Activated naive CD4-positive, alpha-beta T cell treated with anti-CD3 and anti-CD28 coated beads for 36 hours (primary cell): ENCODE data around the gene KCNIP1. TPM values are rescaled to one million over a fixed set of nuclear protein-coding genes. Genes with fewer than 3 reads are reported as not detected.

Experiments used
- CTCF ChIA-PET: fragments of 350-600 bp; sonication (Branson Sonifier 250); formaldehyde crosslinking; loops from one replicate; lab custom pipeline; 2021; ENCODE audit warnings: antibody characterized with exemption; lab: Charles Lee
- DNase-seq: peaks from one replicate; pipeline ENCODE4 v3.0.0-alpha.2; 2020
- H3K27ac Mint-ChIP-seq: one replicate; pipeline ENCODE4 v1.8.0; 2021; ENCODE audit warnings: mild to moderate bottlenecking, mixed read lengths
- H3K27me3 Mint-ChIP-seq: one replicate; pipeline ENCODE4 v1.8.0; 2021; ENCODE audit warnings: low read depth, mixed read lengths
- H3K36me3 Mint-ChIP-seq: one replicate; pipeline ENCODE4 v1.8.0; 2021; ENCODE audit warnings: low read depth, mixed read lengths
- H3K4me1 Mint-ChIP-seq: one replicate; pipeline ENCODE4 v1.8.0; 2021; ENCODE audit warnings: low read depth, mixed read lengths
- H3K4me3 Mint-ChIP-seq: one replicate; pipeline ENCODE4 v1.8.0; 2021; ENCODE audit warnings: mild to moderate bottlenecking, moderate library complexity, mixed read lengths
- H3K9me3 Mint-ChIP-seq: one replicate; pipeline ENCODE4 v1.8.0; 2021; ENCODE audit warnings: mixed read lengths
- intact Hi-C: fragments of 100-400 bp; cut with micrococcal nuclease; formaldehyde crosslinking; loops from one replicate; pipeline ENCODE4 v1.15.1; 2023
- total RNA-seq, 2 experiments: library from RNA; stranded (reverse); gene quantifications; one replicate each; pipeline ENCODE4 v1.2.3, GENCODE V29; 2021

Gene KCNIP1
- total RNA-seq, 2 experiments from 2014 or later, result not detected

DNA sequence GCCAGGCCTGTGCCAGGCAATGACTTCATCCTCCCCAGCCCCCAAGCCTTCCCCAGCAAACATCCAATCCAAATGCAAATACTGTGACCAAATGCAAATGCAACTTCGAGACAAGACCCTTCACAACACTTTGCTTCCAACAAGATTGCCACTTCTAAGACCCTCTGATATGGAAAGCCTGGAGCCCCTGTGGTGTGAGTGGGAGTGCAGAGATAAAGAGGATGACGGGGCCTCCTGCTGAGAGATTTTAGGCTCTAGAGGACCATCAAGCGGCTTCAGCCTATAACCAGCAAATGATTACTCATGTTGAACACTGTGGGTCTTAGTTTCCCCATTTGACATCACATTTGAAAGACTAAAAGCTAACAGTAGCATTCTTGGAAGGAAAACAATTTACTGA, 233.1 kb downstream of the KCNIP1 start:
- DNase-seq, result no peak
- H3K9me3 Mint-ChIP-seq, result peaks cover 6% of the 10 kb centered on the region
- intact Hi-C loops, result no loop called here
- CTCF ChIA-PET, result no interaction called here
- H3K27me3 Mint-ChIP-seq, result peaks cover 9% of the 10 kb centered on the region
- H3K4me3 Mint-ChIP-seq, result no peak overlapping the region
- no peak overlapping the region for H3K27ac Mint-ChIP-seq
- H3K4me1 Mint-ChIP-seq, result no peaks in the 10 kb centered on the region
- H3K36me3 Mint-ChIP-seq, result no peaks in the 10 kb centered on the region

DNA sequence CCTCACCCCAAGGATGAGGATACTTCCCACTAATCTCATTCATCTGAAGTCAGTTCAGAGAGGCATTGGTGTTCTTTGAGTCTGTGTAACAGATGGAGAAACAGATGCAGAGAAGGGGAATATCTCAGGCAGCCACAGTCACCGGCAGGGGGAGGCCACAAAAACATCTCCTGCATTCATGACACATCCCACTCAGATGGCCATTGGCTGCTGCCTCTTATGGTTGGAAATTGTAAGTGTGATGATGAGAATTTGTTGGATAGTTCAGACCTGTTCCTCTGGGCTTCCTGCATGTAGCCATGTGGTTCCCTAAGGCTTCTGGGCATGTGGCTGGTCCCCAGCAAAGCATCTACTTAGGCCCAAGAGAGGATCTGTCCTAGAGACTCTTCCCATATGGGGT, 233.8 kb downstream of the KCNIP1 start:
- DNase-seq, result no peak
- Mint-ChIP-seq H3K4me1 (no peaks in the 10 kb centered on the region), H3K4me3 (no peak overlapping the region), H3K27ac (no peak overlapping the region), H3K36me3 (no peaks in the 10 kb centered on the region), H3K27me3 (peaks cover 10% of the 10 kb centered on the region), H3K9me3 (peaks cover 6% of the 10 kb centered on the region)
- intact Hi-C loops, result no loop called here
- CTCF ChIA-PET, result no interaction called here

- CTCF ChIA-PET, result no interaction called here
- Mint-ChIP-seq H3K9me3 (peaks cover 6% of the 10 kb centered on the region), H3K4me3 (no peak overlapping the region), H3K27me3 (peaks cover 18% of the 10 kb centered on the region), H3K36me3 (no peaks in the 10 kb centered on the region), H3K4me1 (peaks cover 2% of the 10 kb centered on the region), H3K27ac (no peak overlapping the region)
- no peak for DNase-seq
- intact Hi-C loops, result no loop called here
Observed at GRCh38 chr5:170738840-170739239, 235.0 kb downstream of the KCNIP1 start.

DNA sequence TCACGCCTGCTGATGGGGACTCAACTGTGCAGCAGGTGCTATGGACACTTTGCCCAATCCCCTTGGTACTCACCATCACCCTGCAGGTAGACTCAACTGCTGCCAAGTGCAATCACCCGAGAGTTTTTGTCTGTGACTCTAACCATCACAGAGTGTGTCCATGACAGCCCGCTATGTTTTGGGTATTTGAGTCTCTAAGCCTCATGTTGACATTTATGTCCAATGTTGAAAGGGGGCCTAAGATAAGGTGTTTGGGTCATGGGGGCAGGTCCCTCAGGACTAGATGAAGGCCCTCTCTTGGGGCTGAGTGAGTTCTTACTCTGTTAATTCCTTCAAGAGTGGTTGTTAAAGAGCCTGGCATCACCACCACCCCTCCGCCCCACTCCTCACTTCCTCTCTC, 235.6 kb downstream of the KCNIP1 start:
- intact Hi-C loops, result no loop called here
- Mint-ChIP-seq H3K36me3 (no peaks in the 10 kb centered on the region), H3K4me1 (peaks cover 7% of the 10 kb centered on the region), H3K4me3 (no peak overlapping the region), H3K27me3 (peaks cover 21% of the 10 kb centered on the region), H3K27ac (no peak overlapping the region), H3K9me3 (peaks cover 6% of the 10 kb centered on the region)
- CTCF ChIA-PET, result no interaction called here
- DNase-seq, result no peak

GRCh38 chr5:170740551-170741205, 236.9 kb downstream of the KCNIP1 start:
- CTCF ChIA-PET, result interaction anchor here (0.6 to 0.7 kb wide), 2 partner anchors 571 to 592 kb away, joined by 3 read pairs; no protein-coding TSS in a partner anchor

DNA sequence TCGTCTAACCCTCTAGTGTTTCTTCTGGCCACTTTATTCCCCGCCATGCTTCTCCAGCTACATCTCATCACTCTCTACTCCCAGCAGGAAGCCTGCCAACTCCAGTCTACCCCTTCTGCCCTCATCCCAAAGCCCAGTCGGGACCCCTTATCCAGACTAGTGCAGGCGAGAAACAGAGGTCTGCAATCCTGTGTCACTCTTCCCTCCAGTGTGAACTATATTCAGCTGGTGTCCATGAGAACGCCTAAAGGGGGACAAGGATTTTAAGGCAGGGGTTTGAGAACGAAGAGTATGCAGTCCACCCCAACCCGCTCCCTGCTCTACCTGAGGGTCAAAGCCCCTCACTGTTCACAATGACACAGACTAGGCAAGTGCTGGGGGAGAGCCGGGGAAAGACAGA, 238.0 kb downstream of the KCNIP1 start:
- Mint-ChIP-seq H3K4me1 (peaks cover 7% of the 10 kb centered on the region), H3K9me3 (no peaks in the 10 kb centered on the region), H3K36me3 (no peaks in the 10 kb centered on the region), H3K27me3 (peaks cover 25% of the 10 kb centered on the region), H3K27ac (no peak overlapping the region), H3K4me3 (no peak overlapping the region)
- CTCF ChIA-PET, result no interaction called here
- intact Hi-C loops, result loop anchor here (5.0 kb wide), 3 partner anchors 104 to 1166 kb away; no protein-coding TSS in a partner anchor
- no peak for DNase-seq

More at GRCh38 chr5:170740551-170741205, 236.9 kb downstream of the KCNIP1 start:
- DNase-seq, result no peak
- H3K4me1 Mint-ChIP-seq, result peaks cover 7% of the 10 kb centered on the region
- no peak overlapping the region for H3K4me3 Mint-ChIP-seq
- no peak overlapping the region for H3K27ac Mint-ChIP-seq
- peaks cover 3% of the 10 kb centered on the region for H3K9me3 Mint-ChIP-seq
- intact Hi-C loops, result loop anchor here (5.0 kb wide), 3 partner anchors 103 to 1167 kb away; no protein-coding TSS in a partner anchor
- no peaks in the 10 kb centered on the region for H3K36me3 Mint-ChIP-seq
- H3K27me3 Mint-ChIP-seq, result peaks cover 25% of the 10 kb centered on the region

- Mint-ChIP-seq H3K36me3 (no peaks in the 10 kb centered on the region), H3K27me3 (peaks cover 28% of the 10 kb centered on the region), H3K27ac (no peak overlapping the region), H3K9me3 (no peaks in the 10 kb centered on the region), H3K4me1 (peaks cover 7% of the 10 kb centered on the region), H3K4me3 (no peak overlapping the region)
- intact Hi-C loops, result loop anchor here (1.0 to 5.0 kb wide), 5 partner anchors 47 to 1163 kb away; no protein-coding TSS in a partner anchor
- DNase-seq, result no peak
- CTCF ChIA-PET, result interaction anchor here (2.3 kb wide), 1 partner anchor 47 kb away, joined by 15 read pairs; no protein-coding TSS in a partner anchor
Observed at GRCh38 chr5:170743876-170744212, 240.0 kb downstream of the KCNIP1 start.

- peaks cover 7% of the 10 kb centered on the region for H3K4me1 Mint-ChIP-seq
- DNase-seq, result no peak
- H3K9me3 Mint-ChIP-seq, result no peaks in the 10 kb centered on the region
- CTCF ChIA-PET, result interaction anchor here (0.6 to 2.3 kb wide), 6 partner anchors 46 to 765 kb away, joined by 3 to 15 read pairs (median 4); no protein-coding TSS in a partner anchor
- intact Hi-C loops, result loop anchor here (2.0 kb wide), 1 partner anchor 591 kb away; no protein-coding TSS in a partner anchor
- no peaks in the 10 kb centered on the region for H3K36me3 Mint-ChIP-seq
- no peak overlapping the region for H3K4me3 Mint-ChIP-seq
- H3K27ac Mint-ChIP-seq, result no peak overlapping the region
- H3K27me3 Mint-ChIP-seq, result peaks cover 33% of the 10 kb centered on the region
Observed at GRCh38 chr5:170745481-170746071, 241.8 kb downstream of the KCNIP1 start.

DNA sequence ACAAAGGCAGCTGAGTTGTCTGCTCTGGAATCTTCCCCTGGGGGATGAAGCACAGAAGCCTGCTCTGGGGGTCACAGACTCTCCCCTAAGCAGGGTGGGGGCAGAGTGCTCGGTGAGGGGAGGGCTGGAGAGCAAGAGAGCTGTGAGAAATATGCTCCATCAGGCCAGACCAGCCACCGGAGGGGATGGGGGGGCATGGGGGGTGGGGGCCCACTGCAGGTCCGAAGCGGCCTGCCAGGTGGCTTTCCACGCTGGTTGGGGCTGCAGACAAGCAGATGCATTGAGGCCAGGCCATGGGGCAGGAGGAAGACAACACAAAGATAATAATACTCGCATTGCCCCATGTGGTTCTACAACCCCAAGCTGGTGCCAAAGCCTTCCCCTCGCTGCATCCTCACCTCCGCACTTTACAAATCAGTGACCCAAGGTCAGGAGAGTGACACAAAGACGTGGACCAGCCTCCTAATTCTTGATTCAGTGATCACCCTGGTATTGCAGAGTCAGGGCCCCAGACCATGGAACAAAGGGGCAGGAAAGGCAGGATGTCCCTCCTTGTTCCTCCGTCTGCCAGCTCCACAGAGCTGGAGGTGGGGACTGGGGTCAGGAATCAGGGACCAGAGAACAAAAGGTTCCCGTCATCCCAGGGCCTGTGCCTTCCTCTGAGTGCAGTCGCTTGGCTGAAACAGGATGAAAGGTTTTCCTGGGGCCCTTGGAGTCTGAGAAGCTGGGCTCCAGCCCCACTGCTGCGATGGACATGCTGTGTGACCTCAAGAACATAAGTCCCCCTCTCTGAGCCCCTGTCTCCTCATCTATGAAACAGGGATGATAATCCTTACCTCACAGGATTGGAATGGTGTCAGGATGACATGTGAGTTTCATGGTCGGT, 242.5 kb downstream of the KCNIP1 start:
- Mint-ChIP-seq H3K9me3 (no peaks in the 10 kb centered on the region), H3K4me1 (peaks cover 7% of the 10 kb centered on the region), H3K4me3 (no peak overlapping the region), H3K27me3 (peaks cover 36% of the 10 kb centered on the region), H3K27ac (no peak overlapping the region), H3K36me3 (no peaks in the 10 kb centered on the region)
- CTCF ChIA-PET, result interaction anchor here (0.6 to 2.3 kb wide), 4 partner anchors 45 to 115 kb away, joined by 3 to 15 read pairs (median 4); no protein-coding TSS in a partner anchor
- intact Hi-C loops, result no loop called here
- DNase-seq, result no peak

DNA sequence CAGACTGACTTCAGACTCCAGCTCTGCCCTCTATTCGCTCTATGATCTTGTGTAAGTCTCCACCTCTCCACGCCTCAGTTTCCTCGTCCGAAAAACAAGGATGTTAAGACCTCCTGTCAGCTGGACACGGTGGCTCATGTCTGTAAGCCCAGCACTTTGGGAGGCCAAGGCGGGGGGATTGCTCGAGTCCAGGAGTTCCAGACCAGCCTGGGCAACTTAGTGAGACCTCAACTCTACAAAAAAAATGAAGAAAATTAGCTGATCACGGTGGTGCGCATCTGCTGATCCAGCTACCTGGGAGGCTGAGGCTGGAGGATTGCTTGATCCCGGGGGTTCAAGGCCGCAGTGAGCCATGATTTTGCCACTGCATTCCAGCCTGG, 243.1 kb downstream of the KCNIP1 start:
- intact Hi-C loops, result no loop called here
- Mint-ChIP-seq H3K4me1 (peaks cover 7% of the 10 kb centered on the region), H3K36me3 (no peaks in the 10 kb centered on the region), H3K27ac (no peak overlapping the region), H3K4me3 (no peak overlapping the region), H3K27me3 (peaks cover 33% of the 10 kb centered on the region), H3K9me3 (no peaks in the 10 kb centered on the region)
- DNase-seq, result no peak
- CTCF ChIA-PET, result interaction anchor here (0.6 kb wide), 2 partner anchors 44 to 46 kb away, joined by 3 to 4 read pairs; no protein-coding TSS in a partner anchor

DNA sequence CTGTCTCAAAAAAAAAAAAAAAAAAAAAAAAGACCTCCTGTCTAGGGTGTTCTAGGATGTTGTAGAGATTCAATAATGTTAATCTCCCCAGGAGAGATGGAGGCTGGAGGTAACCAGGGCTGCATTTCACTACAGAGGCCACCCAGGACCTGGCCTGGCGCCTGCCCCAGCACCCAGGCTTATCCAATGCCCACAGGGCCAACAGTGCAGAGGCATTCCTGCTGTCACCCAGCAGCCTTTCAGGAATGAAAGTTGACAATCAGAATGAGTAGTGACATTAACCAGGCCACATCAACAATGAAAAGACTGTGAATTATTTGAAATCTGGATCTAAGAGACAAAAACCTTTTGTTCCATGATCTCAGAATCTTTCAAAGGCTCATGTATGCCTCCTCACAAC, 243.5 kb downstream of the KCNIP1 start:
- Mint-ChIP-seq H3K27ac (no peak overlapping the region), H3K4me1 (peaks cover 7% of the 10 kb centered on the region), H3K36me3 (no peaks in the 10 kb centered on the region), H3K27me3 (peaks cover 31% of the 10 kb centered on the region), H3K9me3 (no peaks in the 10 kb centered on the region), H3K4me3 (no peak overlapping the region)
- intact Hi-C loops, result no loop called here
- CTCF ChIA-PET, result interaction anchor here (1.1 kb wide), 1 partner anchor 44 kb away, joined by 3 read pairs; no protein-coding TSS in a partner anchor
- no peak for DNase-seq

- intact Hi-C loops, result no loop called here
- H3K27me3 Mint-ChIP-seq, result peaks cover 31% of the 10 kb centered on the region
Observed at GRCh38 chr5:170747851-170748250, 244.0 kb downstream of the KCNIP1 start.

More at GRCh38 chr5:170747851-170748250, 244.0 kb downstream of the KCNIP1 start:
- Mint-ChIP-seq H3K9me3 (no peaks in the 10 kb centered on the region), H3K27ac (no peak overlapping the region), H3K36me3 (no peaks in the 10 kb centered on the region), H3K4me3 (no peak overlapping the region), H3K4me1 (peaks cover 7% of the 10 kb centered on the region)
- DNase-seq, result no peak
- CTCF ChIA-PET, result interaction anchor here (1.1 kb wide), 1 partner anchor 43 kb away, joined by 3 read pairs; no protein-coding TSS in a partner anchor
